GM13977 (cell line): ENCODE results near the gene PDZD8.

Experiments used
- DNase-seq: peaks from one replicate; pipeline ENCODE4 v3.0.0; 2012; ENCODE audit warnings: low spot score
- CTCF ChIP-seq: IDR thresholded peaks from 2 replicates; pipeline ENCODE4 v1.5.1; 2012; ENCODE audit warnings: mild to moderate bottlenecking, control low read depth; ENCODE audit not compliant: insufficient read depth; ENCODE audit errors: extremely low read depth, missing control alignments
- in situ Hi-C: fragments of 300-500 bp; cut with MboI; formaldehyde crosslinking; loops from one replicate; pipeline ENCODE4 v1.12.0; 2022; ENCODE audit warnings: low sequenced_read_pairs, low pct_unique_long_range_greater_than_20kb, mixed read lengths, inconsistent platforms; ENCODE audit not compliant: unreplicated experiment

The PDZD8 gene

GRCh38 chr10:117248750-117249465, 126.3 kb downstream of the PDZD8 start:
- no peak for DNase-seq
- TF ChIP-seq CTCF: no peak
- in situ Hi-C loops: no loop called here

- no peak for TF ChIP-seq CTCF
- in situ Hi-C loops: no loop called here
- DNase-seq: no peak
These were observed 128.1 kb downstream of the PDZD8 start for GRCh38 chr10:117246997-117247671.

GRCh38 chr10:117242463-117242832, 132.8 kb downstream of the PDZD8 start:
- no peak for DNase-seq
- no peak for TF ChIP-seq CTCF
- in situ Hi-C loops: no loop called here

- DNase-seq: no peak
- TF ChIP-seq CTCF: no peak
- in situ Hi-C loops: no loop called here
These were observed 133.4 kb downstream of the PDZD8 start for GRCh38 chr10:117241541-117242462.

GRCh38 chr10:117240621-117241529, 134.4 kb downstream of the PDZD8 start, which contains the start of gene SLC18A2:
TSS of gene SLC18A2 (plus strand) at chr10:117241114. CDS start at chr10:117241694, 580 bp downstream.
- no peak for TF ChIP-seq CTCF
- in situ Hi-C loops: no loop called here
- peak; percentile 39 for DNase-seq
